K562 (cell line): ENCODE data around the gene RNF32. TPM values are rescaled to one million over a fixed set of nuclear protein-coding genes. Genes with fewer than 3 reads are reported as not detected.
A peak's percentile ranks its signal among the peaks of the same experiment; 100 is the strongest.

Source experiments
- ATAC-seq: fragments of 200-7000 bp; cut with Tn5 transposase; 3 replicates; pipeline ENCODE4 v1.9.1; 2020; ENCODE audit warnings: moderate library complexity
- BruUV-seq: library from RNA; stranded (reverse); fragments of 400-500 nt; replicated peaks from 2 replicates; lab custom pipeline; 2021; lab: Mats Ljungman, UMichigan
- CTCF ChIA-PET: fragments of 300-600 bp; formaldehyde crosslinking; extraction: SDS; loops from one replicate; lab custom pipeline; 2021; ENCODE audit warnings: low intra/inter-chr PET ratio; lab: Yijun Ruan, JAX
- POLR2A ChIA-PET: fragments of 300-600, 350-650 bp; sonication (Branson Sonifier 250); formaldehyde crosslinking; extraction: SDS; loops from one replicate; lab custom pipeline; 2021; ENCODE audit warnings: antibody characterized with exemption, inconsistent platforms; lab: Yijun Ruan, JAX
- DNase-seq, 4 experiments: peaks; one replicate each; pipeline versions ENCODE4 v3.0.0 to v3.0.0-alpha.2; 2011 to 2018; ENCODE audit warnings: low spot score in 3 of 4, mixed read lengths in 3 of 4; ENCODE audit errors: extremely low read depth in 1 of 4
- FAIRE-seq: peaks from 2 replicates; lab custom pipeline; 2011; peaks lifted over from hg19 to GRCh38; lab: Jason Lieb, UNC
- H2AFZ ChIP-seq: 2 replicates; pipeline ENCODE4 v1.6.0; 2011; ENCODE audit warnings: low read depth, low read length, control low read depth, inconsistent platforms
- H3K27ac ChIP-seq: fragments of 200-600 bp; 3 replicates; pipeline ENCODE4 v1.8.0; 2011; ENCODE audit warnings: low read depth, mild to moderate bottlenecking, control low read depth, inconsistent platforms, low read length, moderate library complexity, mixed read lengths; ENCODE audit errors: extremely low read depth
- H3K27me3 ChIP-seq, 2 experiments: fragments of 300-600 bp in 1 of 2; 2 replicates in 1 of 2; 3 replicates in 1 of 2; pipeline versions ENCODE4 v1.6.0 to v1.8.0; 2011; ENCODE audit warnings: inconsistent platforms in 2 of 2, low read length in 2 of 2, mild to moderate bottlenecking in 1 of 2, mixed read lengths in 1 of 2, moderate library complexity in 1 of 2; ENCODE audit not compliant: control insufficient read depth in 2 of 2, insufficient read depth in 2 of 2
- H3K36me3 ChIP-seq: fragments of 300-600 bp; 3 replicates; pipeline ENCODE4 v1.8.0; 2011; ENCODE audit warnings: mild to moderate bottlenecking, low read length, inconsistent platforms; ENCODE audit not compliant: control insufficient read depth, insufficient read depth
- H3K4me1 ChIP-seq, 2 experiments: fragments of 200-600 bp in 1 of 2; replicated peaks in 1 of 2; 2 replicates in 1 of 2; 3 replicates in 1 of 2; pipeline versions ENCODE4 v1.5.1 to v1.8.0; 2011; ENCODE audit warnings: inconsistent platforms in 2 of 2, low read length in 2 of 2, mild to moderate bottlenecking in 1 of 2, mixed read lengths in 1 of 2, moderate library complexity in 1 of 2; ENCODE audit not compliant: control insufficient read depth in 2 of 2, insufficient read depth in 2 of 2
- H3K4me2 ChIP-seq: 2 replicates; pipeline ENCODE4 v1.6.1; 2011; ENCODE audit warnings: low read length, control low read depth, inconsistent platforms, mixed read lengths; ENCODE audit not compliant: insufficient read depth
- H3K4me3 ChIP-seq: fragments of 200-600 bp; sonication (generic), shearing (Covaris generic); 2 replicates; pipeline ENCODE4 v1.5.1; 2016; ENCODE audit warnings: control low read depth, inconsistent platforms
- H3K79me2 ChIP-seq: fragments of 200-600 bp; 3 replicates; pipeline ENCODE4 v1.8.0; 2011; ENCODE audit warnings: low read length, inconsistent platforms; ENCODE audit not compliant: control insufficient read depth, insufficient read depth
- H3K9ac ChIP-seq, 2 experiments: 2 replicates each; pipeline versions ENCODE4 v1.6.0 to v1.6.1; 2011; ENCODE audit warnings: low read depth in 2 of 2, low read length in 2 of 2, control low read depth in 1 of 2, inconsistent platforms in 1 of 2, mild to moderate bottlenecking in 1 of 2, mixed read lengths in 1 of 2; ENCODE audit not compliant: insufficient read depth in 1 of 2
- H3K9me1 ChIP-seq: one replicate; pipeline ENCODE4 v1.6.0; 2011; ENCODE audit warnings: inconsistent platforms, mild to moderate bottlenecking, low read length, moderate library complexity; ENCODE audit not compliant: control insufficient read depth, insufficient read depth
- H3K9me3 ChIP-seq: replicated peaks from 2 replicates; pipeline ENCODE4 v1.5.1; 2011; ENCODE audit warnings: low read depth, low read length, inconsistent platforms; ENCODE audit not compliant: control insufficient read depth, insufficient read depth
- H4K20me1 ChIP-seq: replicated peaks from 2 replicates; pipeline ENCODE4 v1.6.1; 2011; ENCODE audit warnings: low read length, inconsistent platforms, mixed read lengths; ENCODE audit not compliant: control insufficient read depth, insufficient read depth
- C11orf30 ChIP-seq: fragments of 450-650 bp; IDR thresholded peaks from 2 replicates; pipeline ENCODE4 v1.6.1; 2016; ENCODE audit warnings: low read depth, mild to moderate bottlenecking
- CXXC5 ChIP-seq: fragments of 250-450 bp; sonication (Bioruptor Pico); IDR thresholded peaks from 2 replicates; pipeline ENCODE4 v1.8.0; 2022; ENCODE audit warnings: inconsistent platforms, mild to moderate bottlenecking, moderate library complexity
- HMG20B ChIP-seq: fragments of 250-450 bp; sonication (Bioruptor Pico); IDR thresholded peaks from 2 replicates; pipeline ENCODE4 v1.5.0; 2021; ENCODE audit warnings: mild to moderate bottlenecking
- HSF4 ChIP-seq: fragments of 250-450 bp; sonication (Bioruptor Pico); IDR thresholded peaks from 2 replicates; pipeline ENCODE4 v2.1.2; 2022; ENCODE audit warnings: mild to moderate bottlenecking, moderate library complexity, borderline replicate concordance
- MAFF ChIP-seq: IDR thresholded peaks from 2 replicates; pipeline ENCODE4 v1.6.1; 2012; ENCODE audit warnings: low read length, improper control_type of control experiment
- MAFG ChIP-seq: fragments of 450-650 bp; conservative IDR thresholded peaks from 2 replicates; pipeline ENCODE4 v1.6.1; 2016; ENCODE audit warnings: missing genetic modification characterization, missing compliant biosample characterization
- MBD1 ChIP-seq: fragments of 250-450 bp; sonication (Bioruptor Pico); IDR thresholded peaks from 2 replicates; pipeline ENCODE4 v1.8.0; 2022; ENCODE audit warnings: inconsistent platforms
- NFATC3 ChIP-seq: fragments of 450-650 bp; IDR thresholded peaks from 2 replicates; pipeline ENCODE4 v1.6.1; 2017; ENCODE audit warnings: mild to moderate bottlenecking
- SLC30A9 ChIP-seq: fragments of 250-450 bp; sonication (Bioruptor Pico); IDR thresholded peaks from 2 replicates; pipeline ENCODE4 v1.8.0; 2022; ENCODE audit warnings: mild to moderate bottlenecking, moderate library complexity
- WHSC1 ChIP-seq: IDR thresholded peaks from one replicate; pipeline ENCODE4 v1.6.1; 2012; ENCODE audit warnings: low read length, control low read depth, inconsistent platforms
- ZNF316 ChIP-seq: fragments of 450-650 bp; IDR thresholded peaks from 2 replicates; pipeline ENCODE4 v1.6.1; 2016
- ZNF354B ChIP-seq: fragments of 250-450 bp; sonication (Bioruptor Pico); IDR thresholded peaks from 2 replicates; pipeline ENCODE4 v1.4.0; 2020
- ZNF75A ChIP-seq: fragments of 450-650 bp; formaldehyde crosslinking; IDR thresholded peaks from 2 replicates; pipeline ENCODE4 v1.4.0; 2020; ENCODE audit warnings: mild to moderate bottlenecking
- WGBS: fragments of 100-300 bp; shearing (Covaris generic); methylation state at CpG from one replicate; pipeline ENCODE4 v1.1.6; 2016; ENCODE audit warnings: low coverage, mixed read lengths; ENCODE audit not compliant: insufficient coverage; ENCODE audit errors: missing lambda C conversion rate; 5-methylcytosine and 5-hydroxymethylcytosine counted together
- in situ Hi-C: fragments of 300-500 bp; cut with MboI; formaldehyde crosslinking; loops from 4 replicates; pipeline ENCODE4 v1.15.0; 2018; ENCODE audit warnings: inconsistent platforms, mixed read lengths
- intact Hi-C: fragments of 100-400 bp; cut with micrococcal nuclease; formaldehyde crosslinking; loops from 2 replicates; pipeline ENCODE4 v1.14.2; 2022
- polyA plus RNA-seq, 8 experiments: library from polyadenylated mRNA; depleted of rRNA in 4 of 8; stranded (reverse) in 5 of 8; unstranded in 3 of 8; fragments of >200 nt; fragmentation: Nextera tagmentation in 2 of 8; fragmentation: Illumina TruSeq in 1 of 8; extraction: Ambion mirVana in 2 of 8; extraction: Trizol in 1 of 8; gene quantifications; 2 replicates each; pipeline versions ENCODE4 v1.2.1 to v1.2.3, GENCODE V29; 2011 to 2014; ENCODE audit warnings: inconsistent platforms in 1 of 8, missing spikeins in 1 of 8
- total RNA-seq, 7 experiments: library from RNA; depleted of rRNA in 6 of 7; stranded (reverse); fragments of >200 nt in 6 of 7; fragmentation: Illumina TruSeq in 2 of 7; extraction: Trizol in 2 of 7; gene quantifications; 2 replicates each; pipeline versions ENCODE4 v1.2.1 to v1.2.3, GENCODE V29; 2011 to 2021; ENCODE audit warnings: low replicate concordance in 1 of 7

The RNF32 gene
- total and polyA plus RNA-seq, 9 of the 15 experiments (the other 6 are each of a cell fraction or from before 2014, with no cell fraction given) = 2.6 to 7.0 (median 4.6) TPM

- no peak overlapping the region for H2AFZ ChIP-seq
- intact Hi-C loops (no loop called here), in situ Hi-C loops (no loop called here)
- H3K9me3 ChIP-seq = 0 out of 2 replicates have a peak, but pooled peaks cover 3% of the 10 kb centered on the region
- no peaks in the 10 kb centered on the region for H3K4me1 ChIP-seq
- no TSS peak for BruUV-seq
- H3K27ac ChIP-seq = no peak overlapping the region
- no peaks in the 10 kb centered on the region for H3K27me3 ChIP-seq
- no peak overlapping the region for H3K4me2 ChIP-seq
- ATAC-seq = no peak
- TF ChIP-seq MAFG (tag) (0 out of 2 replicates have a peak, but pooled peaks have one; percentile 4), ZNF316 (peak; percentile 71), CXXC5 (CRISPR knock-in tag) (no peak), C11orf30 (0 out of 2 replicates have a peak, but pooled peaks have one; percentile 34), NFATC3 (no peak), MAFF (peak; percentile 8; the same call in 1 of the 2 replicates)
- TF ChIP-seq, all 486 proteins: peak for 4
- Histone ChIP-seq H3K79me2 (no peaks in the 10 kb centered on the region; the same call in 2 of the 3 replicates), H3K36me3 (no peaks in the 10 kb centered on the region; the same call in 2 of the 3 replicates), H3K9ac (no peak overlapping the region), H3K4me3 (no peak overlapping the region), H4K20me1 (no peaks in the 10 kb centered on the region), H3K9me1 (no peaks in the 10 kb centered on the region)
- FAIRE-seq = no peak
- no peak for DNase-seq
- POLR2A ChIA-PET = no interaction called here
- CTCF ChIA-PET = no interaction called here
These were observed 61.8 kb downstream of the RNF32 start for GRCh38 chr7:156702399-156702798.

- Histone ChIP-seq H2AFZ (no peak overlapping the region), H3K27ac (no peak overlapping the region), H3K36me3 (no peaks in the 10 kb centered on the region; the same call in 1 of the 3 replicates), H3K4me3 (no peak overlapping the region), H3K79me2 (no peaks in the 10 kb centered on the region; the same call in 2 of the 3 replicates), H3K4me1 (no peaks in the 10 kb centered on the region), H3K9me3 (0 out of 2 replicates have a peak, but pooled peaks cover 3% of the 10 kb centered on the region), H3K9me1 (no peaks in the 10 kb centered on the region), H4K20me1 (no peaks in the 10 kb centered on the region), H3K4me2 (no peak overlapping the region), H3K27me3 (no peaks in the 10 kb centered on the region), H3K9ac (no peak overlapping the region)
- 80% methylated on average over 4 of the region's 4 CpGs for WGBS
- TF ChIP-seq ZNF75A (CRISPR knock-in tag) = no peak
- TF ChIP-seq MBD1 = no peak
- no peak for TF ChIP-seq HMG20B
- TF ChIP-seq ZNF354B (CRISPR knock-in tag) = no peak
- TF ChIP-seq WHSC1 = no peak
- TF ChIP-seq HSF4 (CRISPR knock-in tag) = no peak
- no peak for TF ChIP-seq NFATC3
- no peak for TF ChIP-seq SLC30A9 (CRISPR knock-in tag)
- ChIA-PET CTCF (no interaction called here), POLR2A (interaction anchor here (0.9 kb wide), 1 partner anchor 20 kb away, joined by 3 read pairs; no protein-coding TSS in a partner anchor)
- DNase-seq (no peak), ATAC-seq (no peak), FAIRE-seq (no peak)
- intact Hi-C loops = no loop called here
- in situ Hi-C loops = no loop called here
- BruUV-seq = no TSS peak
These were observed 62.6 kb downstream of the RNF32 start for GRCh38 chr7:156703209-156703608.
